ENCODE results near the gene LSM14B. TPM values are rescaled to one million over a fixed set of nuclear protein-coding genes. Genes with fewer than 3 reads are reported as not detected.

The LSM14B gene
- total RNA-seq, 1 experiment from 2014 or later = 51.3 TPM

DNA sequence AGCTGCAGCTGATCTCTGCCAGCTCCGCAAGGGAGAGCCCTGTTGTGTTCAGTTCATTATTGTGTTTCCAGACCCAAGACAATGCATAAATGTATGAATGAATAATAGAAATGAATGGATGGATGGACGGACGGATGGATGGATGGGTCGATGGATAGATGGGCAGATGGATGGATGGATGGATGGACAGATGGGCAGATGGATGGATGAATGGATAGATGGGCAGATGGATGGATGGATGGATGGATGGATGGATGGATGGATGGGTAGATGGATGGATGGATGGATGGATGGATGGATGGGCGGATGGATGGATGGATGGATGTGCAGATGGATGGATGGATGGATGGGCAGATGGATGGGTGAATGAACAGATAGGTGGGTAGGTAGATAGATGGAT is 16.7 kb upstream of the LSM14B start:
- no peaks in the 10 kb centered on the region for H3K4me1 ChIP-seq (ENCODE audit: control insufficient read depth in 1 of 2, insufficient read depth in 2 of 2, low read length in 2 of 2)
- DNase-seq (ENCODE audit: low read depth, low spot score) (no peak), ATAC-seq (no peak)
- H3K9ac ChIP-seq (ENCODE audit: low read length) = no peak overlapping the region
- H3K36me3 ChIP-seq (ENCODE audit: control insufficient read depth in 1 of 2, insufficient read depth in 2 of 2, low read length in 2 of 2) = no peaks in the 10 kb centered on the region
- H4K20me1 ChIP-seq (ENCODE audit: insufficient read depth) = no peaks in the 10 kb centered on the region
- BruUV-seq (replicated peaks) = no TSS peak
- RAD21 ChIA-PET (ENCODE audit: low non-redundant PET in 1 of 2, low total read pairs in 2 of 2, uncharacterized antibody in 2 of 2, unreplicated experiment in 2 of 2) = no interaction called here
- intact Hi-C loops (cut with micrococcal nuclease) = no loop called here
- TF ChIP-seq MAX (IDR thresholded peaks at IDR 0.05) (no peak), EZH2phosphoT487 (IDR thresholded peaks at IDR 0.05; ENCODE audit: borderline replicate concordance) (no peak), TCF7L2 (IDR thresholded peaks at IDR 0.05; ENCODE audit: borderline replicate concordance, extremely low read depth, insufficient read depth, insufficient read length) (no peak), ATF3 (IDR thresholded peaks at IDR 0.05) (no peak), JUND (IDR thresholded peaks at IDR 0.05) (no peak), YY1 (IDR thresholded peaks at IDR 0.05; ENCODE audit: extremely low read depth, insufficient replicate concordance, low read depth, low read length) (no peak), CEBPB (IDR thresholded peaks at IDR 0.05; ENCODE audit: low read depth) (no peak), ZNF274 (IDR thresholded peaks at IDR 0.05; ENCODE audit: low read depth, low read length) (no peak), RAD21 (IDR thresholded peaks at IDR 0.05; ENCODE audit: low read depth) (no peak), EZH2 (IDR thresholded peaks at IDR 0.05) (no peak), FOSL1 (IDR thresholded peaks at IDR 0.05; ENCODE audit: low read depth) (no peak), POLR2A (IDR thresholded peaks at IDR 0.05; ENCODE audit: borderline replicate concordance, extremely low read depth, insufficient read depth, insufficient read length) (no peak), CTCF (IDR thresholded peaks at IDR 0.05 in 2 of 3, conservative IDR thresholded peaks at IDR 0.05 in 1 of 3; ENCODE audit: borderline replicate concordance in 1 of 3, insufficient read depth in 1 of 3, low read depth in 2 of 3, low read length in 2 of 3) (no peak), POLR2AphosphoS5 (IDR thresholded peaks at IDR 0.05; ENCODE audit: low read depth, low read length) (no peak), SIN3A (IDR thresholded peaks at IDR 0.05; ENCODE audit: low read depth) (no peak), ZFX (IDR thresholded peaks at IDR 0.05) (no peak), REST (IDR thresholded peaks at IDR 0.05; ENCODE audit: low read depth) (no peak)
- TF ChIP-seq, protein P1, sequence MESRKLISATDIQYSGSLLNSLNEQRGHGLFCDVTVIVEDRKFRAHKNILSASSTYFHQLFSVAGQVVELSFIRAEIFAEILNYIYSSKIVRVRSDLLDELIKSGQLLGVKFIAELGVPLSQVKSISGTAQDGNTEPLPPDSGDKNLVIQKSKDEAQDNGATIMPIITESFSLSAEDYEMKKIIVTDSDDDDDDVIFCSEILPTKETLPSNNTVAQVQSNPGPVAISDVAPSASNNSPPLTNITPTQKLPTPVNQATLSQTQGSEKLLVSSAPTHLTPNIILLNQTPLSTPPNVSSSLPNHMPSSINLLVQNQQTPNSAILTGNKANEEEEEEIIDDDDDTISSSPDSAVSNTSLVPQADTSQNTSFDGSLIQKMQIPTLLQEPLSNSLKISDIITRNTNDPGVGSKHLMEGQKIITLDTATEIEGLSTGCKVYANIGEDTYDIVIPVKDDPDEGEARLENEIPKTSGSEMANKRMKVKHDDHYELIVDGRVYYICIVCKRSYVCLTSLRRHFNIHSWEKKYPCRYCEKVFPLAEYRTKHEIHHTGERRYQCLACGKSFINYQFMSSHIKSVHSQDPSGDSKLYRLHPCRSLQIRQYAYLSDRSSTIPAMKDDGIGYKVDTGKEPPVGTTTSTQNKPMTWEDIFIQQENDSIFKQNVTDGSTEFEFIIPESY (IDR thresholded peaks at IDR 0.05; ENCODE audit: extremely low read depth, insufficient replicate concordance, low read length) = no peak
- CTCF ChIA-PET = no interaction called here
- H3K9me2 ChIP-seq (ENCODE audit: insufficient read depth) = no peaks in the 10 kb centered on the region
- POLR2A ChIA-PET = no interaction called here
- H3K27me3 ChIP-seq (ENCODE audit: insufficient read depth, low read length) = no peaks in the 10 kb centered on the region
- H3K79me2 ChIP-seq (ENCODE audit: insufficient read depth, low read length) = no peaks in the 10 kb centered on the region
- H3K4me3 ChIP-seq (replicated peaks in 1 of 2; ENCODE audit: low read depth in 1 of 2, low read length in 2 of 2) = no peak overlapping the region
- H3K27ac ChIP-seq (ENCODE audit: low read depth, low read length) = no peak overlapping the region
- H2AFZ ChIP-seq (ENCODE audit: low read depth, low read length, poor library complexity, severe bottlenecking) = no peak overlapping the region
- no peak overlapping the region for H3K4me2 ChIP-seq (ENCODE audit: low read length)
- H3K9me3 ChIP-seq (ENCODE audit: control insufficient read depth in 1 of 2, insufficient read depth in 1 of 2, low read depth in 1 of 2, low read length in 2 of 2) = peaks cover 4 to 11% of the 10 kb centered on the region in 2 experiments; a peak in 3 of 4 replicates
